Astrocyte of the spinal cord (primary cell): Measurements from ENCODE around the gene PBX4.
A peak's percentile ranks its signal among the peaks of the same experiment; 100 is the strongest.

Experiments used
- DNase-seq: peaks from one replicate; pipeline ENCODE4 v3.0.0; 2011; ENCODE audit warnings: low read depth, low spot score
- H3K4me3 ChIP-seq: 2 replicates; pipeline ENCODE4 v1.5.1; 2011; ENCODE audit warnings: low read depth, mild to moderate bottlenecking, low read length, moderate library complexity
- in situ Hi-C: cut with HindIII; loops from 2 replicates; pipeline ENCODE4 v1.10.0; 2017; ENCODE audit warnings: low sequenced_read_pairs
- TF ChIP-seq, protein P1 (sequence below): IDR thresholded peaks from 2 replicates; pipeline ENCODE4 v1.5.1; 2012; ENCODE audit warnings: low read depth, mild to moderate bottlenecking, low read length, inconsistent platforms

Gene PBX4

GRCh38 chr19:19550972-19551852, 67.3 kb downstream of the PBX4 start:
- in situ Hi-C loops, result no loop called here
- DNase-seq, result no peak
- TF ChIP-seq, protein P1, sequence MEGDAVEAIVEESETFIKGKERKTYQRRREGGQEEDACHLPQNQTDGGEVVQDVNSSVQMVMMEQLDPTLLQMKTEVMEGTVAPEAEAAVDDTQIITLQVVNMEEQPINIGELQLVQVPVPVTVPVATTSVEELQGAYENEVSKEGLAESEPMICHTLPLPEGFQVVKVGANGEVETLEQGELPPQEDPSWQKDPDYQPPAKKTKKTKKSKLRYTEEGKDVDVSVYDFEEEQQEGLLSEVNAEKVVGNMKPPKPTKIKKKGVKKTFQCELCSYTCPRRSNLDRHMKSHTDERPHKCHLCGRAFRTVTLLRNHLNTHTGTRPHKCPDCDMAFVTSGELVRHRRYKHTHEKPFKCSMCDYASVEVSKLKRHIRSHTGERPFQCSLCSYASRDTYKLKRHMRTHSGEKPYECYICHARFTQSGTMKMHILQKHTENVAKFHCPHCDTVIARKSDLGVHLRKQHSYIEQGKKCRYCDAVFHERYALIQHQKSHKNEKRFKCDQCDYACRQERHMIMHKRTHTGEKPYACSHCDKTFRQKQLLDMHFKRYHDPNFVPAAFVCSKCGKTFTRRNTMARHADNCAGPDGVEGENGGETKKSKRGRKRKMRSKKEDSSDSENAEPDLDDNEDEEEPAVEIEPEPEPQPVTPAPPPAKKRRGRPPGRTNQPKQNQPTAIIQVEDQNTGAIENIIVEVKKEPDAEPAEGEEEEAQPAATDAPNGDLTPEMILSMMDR, result no peak
- H3K4me3 ChIP-seq, result no peak overlapping the region

GRCh38 chr19:19550485-19550929, 68.0 kb downstream of the PBX4 start:
- in situ Hi-C loops, result no loop called here
- peak; percentile 70 for DNase-seq
- no peak overlapping the region for H3K4me3 ChIP-seq
- TF ChIP-seq, protein P1, result no peak

GRCh38 chr19:19549804-19550464, 68.6 kb downstream of the PBX4 start:
- TF ChIP-seq, protein P1, result no peak
- no peak overlapping the region for H3K4me3 ChIP-seq
- in situ Hi-C loops, result no loop called here
- DNase-seq, result no peak

DNA sequence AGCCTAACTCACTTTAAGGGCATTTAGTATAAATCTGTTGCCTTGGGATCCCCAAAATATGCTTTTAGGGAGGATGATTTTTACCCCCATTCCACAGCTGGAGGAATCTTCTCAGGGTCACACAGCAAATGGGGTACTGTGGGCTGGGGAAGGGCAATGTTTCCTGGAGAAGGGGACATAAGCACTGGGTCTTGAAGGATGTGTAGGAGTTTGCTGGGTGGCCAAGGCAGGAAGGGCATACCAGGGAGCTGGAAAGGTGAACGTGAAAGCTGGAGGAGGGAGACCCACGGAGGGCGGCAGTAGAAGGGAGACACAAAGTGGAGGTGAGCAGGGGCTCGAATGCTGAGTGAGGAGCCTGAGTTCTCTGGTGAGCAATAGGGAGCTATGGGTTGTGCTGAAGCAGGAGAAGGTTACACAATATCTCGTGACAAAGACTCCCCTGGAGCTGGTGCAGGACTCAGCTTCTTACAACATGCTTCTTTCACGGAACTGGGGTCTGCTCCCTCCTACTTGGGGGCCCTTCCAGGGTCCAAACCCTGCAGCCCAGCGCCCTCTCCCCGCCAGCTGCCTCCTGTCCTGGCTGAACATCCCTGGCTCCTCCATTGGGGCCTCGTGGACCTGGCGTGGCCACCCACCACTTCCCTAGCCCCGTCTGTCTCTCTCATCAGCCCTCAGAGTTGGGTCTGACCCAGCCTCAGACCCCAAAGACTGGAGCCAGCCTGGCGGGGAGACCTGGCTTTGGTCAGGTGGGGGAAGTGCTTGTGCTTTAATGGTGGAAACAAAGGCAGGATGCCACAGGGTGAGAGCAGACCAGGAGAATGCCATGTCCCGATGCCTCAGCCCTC, 69.3 kb downstream of the PBX4 start:
- DNase-seq, result no peak
- no peak overlapping the region for H3K4me3 ChIP-seq
- in situ Hi-C loops, result no loop called here
- TF ChIP-seq, protein P1, result no peak

DNA sequence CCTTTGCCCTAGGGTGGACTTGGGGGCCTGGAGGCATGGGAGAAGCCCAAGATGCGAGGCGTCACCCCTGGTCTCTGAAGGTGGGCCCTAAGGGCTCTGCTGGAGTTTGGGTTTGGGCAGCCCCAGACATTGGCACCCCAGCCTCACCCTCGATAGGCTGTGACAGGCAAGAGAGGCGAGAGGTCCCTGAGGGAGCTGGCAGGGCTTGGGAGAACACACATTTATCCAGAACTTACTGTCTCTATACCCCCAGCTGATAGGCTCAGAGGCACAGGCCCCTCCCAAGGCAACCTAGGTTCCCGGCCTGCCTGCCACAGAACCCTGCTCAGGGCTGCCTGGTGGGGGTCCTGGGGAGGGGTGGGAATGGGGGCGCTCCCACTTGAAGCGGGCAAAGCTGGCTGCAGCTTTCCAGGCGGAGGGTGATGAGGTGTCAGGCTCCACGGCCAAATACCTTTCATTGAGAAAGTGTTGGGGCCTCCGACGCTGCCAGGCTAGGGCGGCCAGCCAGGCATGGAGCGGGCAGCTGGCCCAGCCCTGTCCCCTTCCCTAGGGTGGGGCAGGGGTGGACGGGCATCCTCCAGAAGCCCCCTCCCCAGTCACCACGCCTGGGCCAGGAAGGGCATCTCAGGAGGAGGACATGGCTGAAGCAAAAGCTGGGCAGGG, 70.7 kb downstream of the PBX4 start:
- TF ChIP-seq, protein P1, result no peak
- no peak overlapping the region for H3K4me3 ChIP-seq
- in situ Hi-C loops, result no loop called here
- no peak for DNase-seq

DNA sequence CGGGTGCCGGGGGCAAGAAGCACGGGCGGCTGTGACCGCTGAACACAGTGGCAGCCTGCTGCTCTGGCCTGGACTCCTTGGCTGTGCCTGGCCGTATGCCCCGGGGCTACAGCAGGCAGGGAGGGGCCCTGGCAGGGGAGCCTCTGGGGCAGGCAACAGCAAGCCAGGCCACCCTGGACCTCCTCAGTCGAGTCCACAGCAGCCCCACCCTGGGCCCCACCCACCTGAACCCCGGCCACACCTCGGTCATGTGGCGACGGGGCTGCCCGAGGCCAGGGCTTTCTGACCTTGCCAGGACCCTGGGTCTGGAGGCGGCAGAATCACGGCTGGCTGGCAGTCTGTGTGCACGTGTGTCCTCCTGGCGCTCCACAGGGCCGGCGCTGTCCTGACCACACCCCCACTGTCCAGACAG, 71.7 kb downstream of the PBX4 start:
- no peak for DNase-seq
- H3K4me3 ChIP-seq, result no peak overlapping the region
- in situ Hi-C loops, result no loop called here
- TF ChIP-seq, protein P1, result no peak
